Mesothelial cell of epicardium (in vitro differentiated cells): ENCODE results near the gene C9orf72. TPM values are rescaled to one million over a fixed set of nuclear protein-coding genes. Genes with fewer than 3 reads are reported as not detected.
A peak's percentile ranks its signal among the peaks of the same experiment; 100 is the strongest.

Experiments
- DNase-seq, 2 experiments: peaks; one replicate each; pipeline ENCODE4 v3.0.0; 2021; ENCODE audit warnings: low spot score in 2 of 2; ENCODE audit not compliant: unreplicated experiment in 2 of 2
- H3K27ac Mint-ChIP-seq: 2 replicates; pipeline ENCODE4 v1.8.0; 2021; ENCODE audit warnings: mixed read lengths
- H3K27me3 Mint-ChIP-seq: 2 replicates; pipeline ENCODE4 v1.8.0; 2021; ENCODE audit warnings: low read depth, mixed read lengths
- H3K36me3 Mint-ChIP-seq: 2 replicates; pipeline ENCODE4 v1.8.0; 2021; ENCODE audit warnings: mixed read lengths
- H3K4me1 Mint-ChIP-seq: 2 replicates; pipeline ENCODE4 v1.8.0; 2021; ENCODE audit warnings: mixed read lengths
- H3K4me3 Mint-ChIP-seq: 2 replicates; pipeline ENCODE4 v1.8.0; 2021; ENCODE audit warnings: mild to moderate bottlenecking, moderate library complexity, mixed read lengths
- H3K9me3 Mint-ChIP-seq: 2 replicates; pipeline ENCODE4 v1.8.0; 2021; ENCODE audit warnings: mixed read lengths
- CTCF ChIP-seq: fragments of 200-600 bp; sonication (generic); IDR thresholded peaks from one replicate; pipeline ENCODE4 v1.5.0; 2021; ENCODE audit warnings: antibody characterized with exemption; ENCODE audit not compliant: unreplicated experiment
- total RNA-seq: library from RNA; stranded (reverse); gene quantifications from 3 replicates; pipeline ENCODE4 v1.2.1, GENCODE V29; 2021

C9orf72 gene
- total RNA-seq, 1 donor from 2014 or later, result 22.0 TPM

GRCh38 chr9:27560457-27560856 lies 12.8 kb downstream of the C9orf72 start:
- H3K27me3 Mint-ChIP-seq, result no peaks in the 10 kb centered on the region
- no peak overlapping the region for H3K4me3 Mint-ChIP-seq
- peaks cover 5% of the 10 kb centered on the region for H3K4me1 Mint-ChIP-seq
- peaks cover 10% of the 10 kb centered on the region for H3K36me3 Mint-ChIP-seq
- no peak overlapping the region for H3K27ac Mint-ChIP-seq
- no peaks in the 10 kb centered on the region for H3K9me3 Mint-ChIP-seq
- no peak for DNase-seq
- no peak for TF ChIP-seq CTCF

- Mint-ChIP-seq H3K36me3 (peaks cover 22% of the 10 kb centered on the region), H3K27ac (no peak overlapping the region), H3K4me3 (no peak overlapping the region), H3K4me1 (peaks cover 5% of the 10 kb centered on the region), H3K9me3 (peaks cover 3% of the 10 kb centered on the region), H3K27me3 (no peaks in the 10 kb centered on the region)
- no peak for TF ChIP-seq CTCF
- no peak for DNase-seq
These were observed 15.0 kb downstream of the C9orf72 start for GRCh38 chr9:27558307-27558706.

- no peaks in the 10 kb centered on the region for H3K27me3 Mint-ChIP-seq
- DNase-seq, result no peak
- H3K9me3 Mint-ChIP-seq, result peaks cover 3% of the 10 kb centered on the region
- no peak for TF ChIP-seq CTCF
- peaks cover 31% of the 10 kb centered on the region for H3K36me3 Mint-ChIP-seq
- peaks cover 1% of the 10 kb centered on the region for H3K4me1 Mint-ChIP-seq
- no peak overlapping the region for H3K4me3 Mint-ChIP-seq
- H3K27ac Mint-ChIP-seq, result no peak overlapping the region
These were observed 16.8 kb downstream of the C9orf72 start for GRCh38 chr9:27556470-27556869.

- Mint-ChIP-seq H3K36me3 (peaks cover 27% of the 10 kb centered on the region), H3K27ac (no peak overlapping the region), H3K4me1 (peaks cover under 1% of the 10 kb centered on the region), H3K4me3 (no peak overlapping the region), H3K9me3 (peaks cover 3% of the 10 kb centered on the region), H3K27me3 (no peaks in the 10 kb centered on the region)
- no peak for TF ChIP-seq CTCF
- no peak for DNase-seq
These were observed 18.6 kb downstream of the C9orf72 start for GRCh38 chr9:27554712-27555111.

- peaks cover 10% of the 10 kb centered on the region for H3K4me1 Mint-ChIP-seq
- H3K9me3 Mint-ChIP-seq, result peaks cover 3% of the 10 kb centered on the region
These were observed 24.0 kb downstream of the C9orf72 start for GRCh38 chr9:27549196-27549755.

More at GRCh38 chr9:27549196-27549755, 24.0 kb downstream of the C9orf72 start:
- Mint-ChIP-seq H3K36me3 (peaks cover 27% of the 10 kb centered on the region), H3K4me3 (no peak overlapping the region), H3K27ac (peak overlapping the region; percentile 66), H3K27me3 (no peaks in the 10 kb centered on the region)
- TF ChIP-seq CTCF, result no peak
- no peak for DNase-seq
